ENCODE measurements around the gene POC1A. TPM values are rescaled to one million over a fixed set of nuclear protein-coding genes. Genes with fewer than 3 reads are reported as not detected.

POC1A gene
- total RNA-seq, 1 experiment from 2014 or later, result 43.0 TPM

DNA sequence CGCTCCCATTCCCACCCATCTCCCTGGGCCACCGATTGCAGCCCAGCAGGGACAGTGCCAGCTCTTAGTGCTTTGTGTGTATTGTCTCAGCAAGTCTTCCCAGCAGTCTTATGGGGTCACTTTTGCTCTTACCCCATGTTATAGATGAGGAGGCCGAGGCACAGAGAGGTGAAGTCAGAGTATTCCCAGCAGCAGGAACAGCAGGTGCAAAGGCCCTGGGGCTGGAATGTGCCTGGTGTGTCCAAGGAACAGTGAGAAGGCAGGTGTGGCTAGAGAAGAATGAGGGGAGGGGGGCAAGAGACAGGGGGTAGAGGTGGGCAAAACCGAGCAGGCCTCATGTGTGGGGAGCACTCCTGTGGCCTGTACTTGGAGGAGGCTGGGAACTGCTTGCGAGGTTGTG lies 85.1 kb downstream of the POC1A start:
- Histone ChIP-seq H3K4me3 (ENCODE audit: low read length) (no peak overlapping the region), H3K9me3 (ENCODE audit: low read length) (no peaks in the 10 kb centered on the region), H3K4me2 (ENCODE audit: low read length) (no peak overlapping the region), H3K27ac (ENCODE audit: low read length) (no peak overlapping the region), H3K9me2 (replicated peaks; ENCODE audit: low read length) (no peaks in the 10 kb centered on the region), H3K9ac (ENCODE audit: low read length) (no peak overlapping the region), H3F3A (ENCODE audit: low read length, unreplicated experiment) (no peaks in the 10 kb centered on the region), H2AFZ (ENCODE audit: low read length) (no peak overlapping the region), H4K20me1 (ENCODE audit: low read length) (no peaks in the 10 kb centered on the region), H3K27me3 (ENCODE audit: low read length) (no peaks in the 10 kb centered on the region), H3K36me3 (ENCODE audit: low read depth, low read length) (no peaks in the 10 kb centered on the region; the same call in 1 of the 2 replicates), H3K79me2 (ENCODE audit: low read length) (no peaks in the 10 kb centered on the region), H3K4me1 (ENCODE audit: insufficient read depth, low read length) (no peaks in the 10 kb centered on the region)
- intact Hi-C loops (cut with micrococcal nuclease), result no loop called here
- CTCF ChIA-PET, result no interaction called here
- DNase-seq, result no peak
- POLR2A ChIA-PET (ENCODE audit: unreplicated experiment), result no interaction called here
- no peak for TF ChIP-seq EZH2phosphoT487 (IDR thresholded peaks at IDR 0.05; ENCODE audit: borderline replicate concordance, low read length)
- TF ChIP-seq, protein P1, sequence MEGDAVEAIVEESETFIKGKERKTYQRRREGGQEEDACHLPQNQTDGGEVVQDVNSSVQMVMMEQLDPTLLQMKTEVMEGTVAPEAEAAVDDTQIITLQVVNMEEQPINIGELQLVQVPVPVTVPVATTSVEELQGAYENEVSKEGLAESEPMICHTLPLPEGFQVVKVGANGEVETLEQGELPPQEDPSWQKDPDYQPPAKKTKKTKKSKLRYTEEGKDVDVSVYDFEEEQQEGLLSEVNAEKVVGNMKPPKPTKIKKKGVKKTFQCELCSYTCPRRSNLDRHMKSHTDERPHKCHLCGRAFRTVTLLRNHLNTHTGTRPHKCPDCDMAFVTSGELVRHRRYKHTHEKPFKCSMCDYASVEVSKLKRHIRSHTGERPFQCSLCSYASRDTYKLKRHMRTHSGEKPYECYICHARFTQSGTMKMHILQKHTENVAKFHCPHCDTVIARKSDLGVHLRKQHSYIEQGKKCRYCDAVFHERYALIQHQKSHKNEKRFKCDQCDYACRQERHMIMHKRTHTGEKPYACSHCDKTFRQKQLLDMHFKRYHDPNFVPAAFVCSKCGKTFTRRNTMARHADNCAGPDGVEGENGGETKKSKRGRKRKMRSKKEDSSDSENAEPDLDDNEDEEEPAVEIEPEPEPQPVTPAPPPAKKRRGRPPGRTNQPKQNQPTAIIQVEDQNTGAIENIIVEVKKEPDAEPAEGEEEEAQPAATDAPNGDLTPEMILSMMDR (conservative IDR thresholded peaks at IDR 0.05; ENCODE audit: low read depth, low read length), result no peak
- TF ChIP-seq EZH2 (IDR thresholded peaks at IDR 0.05; ENCODE audit: low read length, unreplicated experiment), result no peak
- BruUV-seq (replicated peaks), result no TSS peak
- ATAC-seq, result no peak

DNA sequence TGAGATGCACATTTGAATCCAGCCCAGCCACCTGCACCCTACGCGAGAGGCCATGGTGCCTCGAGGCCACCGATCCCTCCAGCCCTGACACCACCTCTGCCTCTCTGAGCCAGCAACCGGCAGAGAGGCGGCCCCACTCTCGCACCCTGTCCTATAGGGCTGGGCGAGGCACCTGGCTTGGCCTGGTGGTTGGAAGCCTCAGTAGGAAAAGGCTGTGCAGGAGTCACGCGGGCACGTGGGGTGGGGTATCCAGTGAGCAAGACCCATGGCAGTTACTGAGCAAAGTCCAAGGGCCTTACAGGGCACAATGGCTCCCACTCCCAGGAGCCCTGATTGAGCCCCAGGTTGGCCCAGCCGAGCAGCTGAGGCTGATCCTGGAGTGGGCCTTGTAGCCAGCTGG lies 85.5 kb downstream of the POC1A start:
- no peak overlapping the region for H3K27ac ChIP-seq (ENCODE audit: low read length)
- H3K9me2 ChIP-seq (replicated peaks; ENCODE audit: low read length), result no peaks in the 10 kb centered on the region
- no peak overlapping the region for H2AFZ ChIP-seq (ENCODE audit: low read length)
- no peaks in the 10 kb centered on the region for H3F3A ChIP-seq (ENCODE audit: low read length, unreplicated experiment)
- TF ChIP-seq EZH2phosphoT487 (IDR thresholded peaks at IDR 0.05; ENCODE audit: borderline replicate concordance, low read length), result no peak
- TF ChIP-seq, protein P1 (conservative IDR thresholded peaks at IDR 0.05; ENCODE audit: low read depth, low read length), result no peak
- TF ChIP-seq EZH2 (IDR thresholded peaks at IDR 0.05; ENCODE audit: low read length, unreplicated experiment), result no peak
- no peak overlapping the region for H3K4me2 ChIP-seq (ENCODE audit: low read length)
- CTCF ChIA-PET, result no interaction called here
- no peak overlapping the region for H3K9ac ChIP-seq (ENCODE audit: low read length)
- POLR2A ChIA-PET (ENCODE audit: unreplicated experiment), result no interaction called here
- no peak for ATAC-seq
- intact Hi-C loops (cut with micrococcal nuclease), result no loop called here
- H3K9me3 ChIP-seq (ENCODE audit: low read length), result no peaks in the 10 kb centered on the region
- DNase-seq, result no peak
- H3K36me3 ChIP-seq (ENCODE audit: low read depth, low read length), result no peaks in the 10 kb centered on the region
- H3K79me2 ChIP-seq (ENCODE audit: low read length), result no peaks in the 10 kb centered on the region
- no TSS peak for BruUV-seq (replicated peaks)
- no peaks in the 10 kb centered on the region for H3K27me3 ChIP-seq (ENCODE audit: low read length)
- no peaks in the 10 kb centered on the region for H4K20me1 ChIP-seq (ENCODE audit: low read length)
- no peak overlapping the region for H3K4me3 ChIP-seq (ENCODE audit: low read length)
- H3K4me1 ChIP-seq (ENCODE audit: insufficient read depth, low read length), result no peaks in the 10 kb centered on the region

- no TSS peak for BruUV-seq (replicated peaks)
- no peaks in the 10 kb centered on the region for H3K27me3 ChIP-seq (ENCODE audit: low read length)
- POLR2A ChIA-PET (ENCODE audit: unreplicated experiment), result no interaction called here
- no peaks in the 10 kb centered on the region for H3K9me3 ChIP-seq (ENCODE audit: low read length)
- no peak overlapping the region for H3K9ac ChIP-seq (ENCODE audit: low read length)
- no peaks in the 10 kb centered on the region for H3K9me2 ChIP-seq (replicated peaks; ENCODE audit: low read length)
- no peaks in the 10 kb centered on the region for H4K20me1 ChIP-seq (ENCODE audit: low read length)
- peaks cover 4% of the 10 kb centered on the region for H3K4me1 ChIP-seq (ENCODE audit: insufficient read depth, low read length)
- TF ChIP-seq, protein P1 (conservative IDR thresholded peaks at IDR 0.05; ENCODE audit: low read depth, low read length), result no peak
- no peak for TF ChIP-seq EZH2phosphoT487 (IDR thresholded peaks at IDR 0.05; ENCODE audit: borderline replicate concordance, low read length)
- no peak for TF ChIP-seq EZH2 (IDR thresholded peaks at IDR 0.05; ENCODE audit: low read length, unreplicated experiment)
- H3K36me3 ChIP-seq (ENCODE audit: low read depth, low read length), result no peaks in the 10 kb centered on the region
- DNase-seq (no peak), ATAC-seq (no peak)
- no peak overlapping the region for H3K4me3 ChIP-seq (ENCODE audit: low read length)
- CTCF ChIA-PET, result no interaction called here
- H3K79me2 ChIP-seq (ENCODE audit: low read length), result no peaks in the 10 kb centered on the region
- H3K4me2 ChIP-seq (ENCODE audit: low read length), result no peak overlapping the region
- H3F3A ChIP-seq (ENCODE audit: low read length, unreplicated experiment), result no peaks in the 10 kb centered on the region
- H3K27ac ChIP-seq (ENCODE audit: low read length), result no peak overlapping the region
- no peak overlapping the region for H2AFZ ChIP-seq (ENCODE audit: low read length)
- intact Hi-C loops (cut with micrococcal nuclease), result no loop called here
These were observed 86.1 kb downstream of the POC1A start for GRCh38 chr3:52068055-52068571.
